Gastroesophageal sphincter (tissue), 3 donors: ENCODE results near the gene IFI27L2.

ENCODE experiments used
- EP300 ChIP-seq: sonication (generic); formaldehyde crosslinking; IDR thresholded peaks from one replicate; pipeline ENCODE4 v1.6.1; 2017; ENCODE audit warnings: antibody characterized with exemption, mild to moderate bottlenecking
- POLR2A ChIP-seq, 2 donors: fragments of 450-650 bp; IDR thresholded peaks; one replicate each; pipeline ENCODE4 v1.6.1; 2017; ENCODE audit warnings: antibody characterized with exemption in 2 of 2, mild to moderate bottlenecking in 2 of 2, moderate library complexity in 1 of 2
- POLR2AphosphoS5 ChIP-seq: sonication (generic); formaldehyde crosslinking; IDR thresholded peaks from one replicate; pipeline ENCODE4 v1.6.1; 2017; ENCODE audit warnings: antibody characterized with exemption
- TF ChIP-seq, protein P1 (sequence below), 4 experiments: fragments of 200-600 bp in 2 of 4; fragments of 450-650 bp in 2 of 4; sonication (generic) in 1 of 4; IDR thresholded peaks; one replicate each; pipeline ENCODE4 v1.5.1; 2017 to 2019; ENCODE audit warnings: antibody characterized with exemption in 4 of 4, mild to moderate bottlenecking in 2 of 4, moderate library complexity in 2 of 4

DNA sequence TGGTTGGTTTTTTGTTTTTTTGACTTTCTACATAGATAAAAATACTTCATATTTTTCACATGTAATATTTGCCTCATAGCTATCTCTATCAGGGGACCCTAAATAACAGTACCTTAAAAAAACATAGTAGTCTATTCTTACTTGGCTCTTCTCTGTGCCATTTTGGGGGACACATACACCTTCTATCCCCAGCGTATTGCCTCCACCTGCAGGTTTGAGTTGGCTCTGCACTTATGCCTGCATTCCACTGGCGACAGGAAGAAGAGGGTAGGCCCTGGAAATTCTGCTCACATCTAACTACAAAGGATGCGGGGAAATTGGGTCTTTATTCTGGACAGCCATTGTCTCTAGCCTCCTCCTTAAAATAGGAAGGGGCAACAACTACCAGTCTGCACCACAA is 13.8 kb upstream of the IFI27L2 start:
- TF ChIP-seq POLR2A (IDR thresholded peaks at IDR 0.05) (no peak), POLR2AphosphoS5 (no peak), EP300 (no peak)
- TF ChIP-seq, protein P1, sequence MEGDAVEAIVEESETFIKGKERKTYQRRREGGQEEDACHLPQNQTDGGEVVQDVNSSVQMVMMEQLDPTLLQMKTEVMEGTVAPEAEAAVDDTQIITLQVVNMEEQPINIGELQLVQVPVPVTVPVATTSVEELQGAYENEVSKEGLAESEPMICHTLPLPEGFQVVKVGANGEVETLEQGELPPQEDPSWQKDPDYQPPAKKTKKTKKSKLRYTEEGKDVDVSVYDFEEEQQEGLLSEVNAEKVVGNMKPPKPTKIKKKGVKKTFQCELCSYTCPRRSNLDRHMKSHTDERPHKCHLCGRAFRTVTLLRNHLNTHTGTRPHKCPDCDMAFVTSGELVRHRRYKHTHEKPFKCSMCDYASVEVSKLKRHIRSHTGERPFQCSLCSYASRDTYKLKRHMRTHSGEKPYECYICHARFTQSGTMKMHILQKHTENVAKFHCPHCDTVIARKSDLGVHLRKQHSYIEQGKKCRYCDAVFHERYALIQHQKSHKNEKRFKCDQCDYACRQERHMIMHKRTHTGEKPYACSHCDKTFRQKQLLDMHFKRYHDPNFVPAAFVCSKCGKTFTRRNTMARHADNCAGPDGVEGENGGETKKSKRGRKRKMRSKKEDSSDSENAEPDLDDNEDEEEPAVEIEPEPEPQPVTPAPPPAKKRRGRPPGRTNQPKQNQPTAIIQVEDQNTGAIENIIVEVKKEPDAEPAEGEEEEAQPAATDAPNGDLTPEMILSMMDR (IDR thresholded peaks at IDR 0.05): no peak
